ENCODE data around the gene FAM53B.

The FAM53B gene

GRCh38 chr10:124745673-124746072 lies 1.5 kb upstream of the FAM53B start:
- TF ChIP-seq, protein P1, sequence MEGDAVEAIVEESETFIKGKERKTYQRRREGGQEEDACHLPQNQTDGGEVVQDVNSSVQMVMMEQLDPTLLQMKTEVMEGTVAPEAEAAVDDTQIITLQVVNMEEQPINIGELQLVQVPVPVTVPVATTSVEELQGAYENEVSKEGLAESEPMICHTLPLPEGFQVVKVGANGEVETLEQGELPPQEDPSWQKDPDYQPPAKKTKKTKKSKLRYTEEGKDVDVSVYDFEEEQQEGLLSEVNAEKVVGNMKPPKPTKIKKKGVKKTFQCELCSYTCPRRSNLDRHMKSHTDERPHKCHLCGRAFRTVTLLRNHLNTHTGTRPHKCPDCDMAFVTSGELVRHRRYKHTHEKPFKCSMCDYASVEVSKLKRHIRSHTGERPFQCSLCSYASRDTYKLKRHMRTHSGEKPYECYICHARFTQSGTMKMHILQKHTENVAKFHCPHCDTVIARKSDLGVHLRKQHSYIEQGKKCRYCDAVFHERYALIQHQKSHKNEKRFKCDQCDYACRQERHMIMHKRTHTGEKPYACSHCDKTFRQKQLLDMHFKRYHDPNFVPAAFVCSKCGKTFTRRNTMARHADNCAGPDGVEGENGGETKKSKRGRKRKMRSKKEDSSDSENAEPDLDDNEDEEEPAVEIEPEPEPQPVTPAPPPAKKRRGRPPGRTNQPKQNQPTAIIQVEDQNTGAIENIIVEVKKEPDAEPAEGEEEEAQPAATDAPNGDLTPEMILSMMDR (IDR thresholded peaks at IDR 0.05): peak; percentile 39; the same call in 1 of the 2 replicates

- TF ChIP-seq, protein P1 (IDR thresholded peaks at IDR 0.05): no peak
Observed at GRCh38 chr10:124745252-124745651, 1.1 kb upstream of the FAM53B start.

DNA sequence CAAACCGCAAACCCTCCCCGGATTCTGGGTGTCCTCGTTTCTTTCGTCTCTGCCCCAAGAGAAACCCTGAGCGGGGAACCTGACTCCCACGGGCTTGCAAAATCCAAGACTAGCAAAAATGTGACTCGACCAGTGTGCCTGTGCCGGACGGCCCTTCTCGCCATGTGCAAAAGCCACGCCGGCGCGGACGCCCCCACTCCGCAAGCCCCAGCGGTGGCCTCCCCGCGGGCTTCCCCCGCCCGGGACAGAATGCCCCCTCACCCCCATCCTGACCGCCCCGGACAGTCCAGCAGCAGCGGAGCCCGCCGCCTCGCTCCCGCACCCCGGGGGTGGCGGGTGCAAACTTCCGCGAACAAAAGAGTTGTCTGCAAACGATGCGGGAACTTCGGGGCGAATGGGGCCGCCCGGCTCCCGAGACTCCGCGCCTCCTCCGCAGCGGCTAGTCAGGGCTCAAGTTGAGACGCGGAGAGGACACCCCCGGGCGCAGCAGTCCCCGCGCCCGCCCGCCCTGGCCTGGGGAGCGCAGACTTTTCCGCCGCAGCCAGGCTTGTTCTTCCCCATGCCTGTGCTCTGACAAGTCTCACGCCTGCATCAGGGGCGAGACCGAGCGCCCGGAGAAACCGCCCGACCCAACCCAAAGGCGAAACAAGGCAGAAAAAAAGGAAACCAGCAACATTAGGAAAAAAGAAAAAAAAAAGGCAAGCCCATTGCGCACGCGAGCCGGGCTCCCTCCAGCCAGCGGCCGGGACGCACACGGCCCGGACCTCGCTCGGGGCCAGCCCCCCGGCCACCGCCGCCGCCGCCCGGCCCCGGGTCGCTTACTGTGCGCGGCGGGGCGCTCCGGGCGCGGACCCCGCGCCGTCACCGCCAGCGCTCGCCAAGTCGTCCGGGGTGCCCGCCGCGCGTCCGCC lies 732 bp downstream of the FAM53B start:
- TF ChIP-seq, protein P1 (IDR thresholded peaks at IDR 0.05): no peak

DNA sequence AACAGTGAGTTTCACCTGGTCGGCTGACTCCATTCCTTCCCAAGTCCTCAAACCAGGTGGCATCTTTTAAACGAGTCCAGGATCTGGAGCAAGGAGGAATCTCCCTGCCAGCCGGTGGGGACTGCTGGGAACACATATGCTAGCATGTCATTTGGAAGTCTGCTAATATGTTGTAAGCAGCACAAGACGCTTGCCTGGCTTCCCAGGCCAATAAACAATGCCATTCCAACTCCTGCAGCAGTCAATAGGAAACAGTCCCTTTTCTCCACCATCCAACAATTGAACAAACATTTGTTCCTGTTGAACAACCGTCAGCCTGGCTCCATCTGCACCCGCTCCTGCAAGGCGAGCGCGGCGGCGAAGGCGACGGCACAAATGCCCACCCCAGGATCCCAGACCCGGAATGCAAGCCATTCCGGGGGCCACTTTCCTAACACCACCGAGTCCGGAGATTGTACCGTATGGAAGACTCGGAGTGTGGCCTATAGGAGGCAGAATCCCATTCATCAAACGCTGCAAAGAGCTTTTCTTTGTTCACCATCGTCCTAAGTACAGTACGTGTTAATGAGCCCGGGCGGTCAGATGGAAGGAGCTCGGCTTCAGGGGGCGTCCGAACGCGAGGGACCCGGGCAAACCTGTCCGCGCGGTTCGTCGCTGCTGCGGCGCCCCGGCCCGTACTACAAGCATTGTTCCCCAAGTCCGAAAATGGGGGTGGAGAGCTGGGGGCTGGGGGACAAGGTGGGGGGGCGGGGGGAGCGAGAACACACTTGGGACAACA lies 1.6 kb downstream of the FAM53B start:
- TF ChIP-seq, protein P1 (IDR thresholded peaks at IDR 0.05): no peak

GRCh38 chr10:124741922-124742412 lies 2.2 kb downstream of the FAM53B start:
- TF ChIP-seq, protein P1 (IDR thresholded peaks at IDR 0.05): no peak

DNA sequence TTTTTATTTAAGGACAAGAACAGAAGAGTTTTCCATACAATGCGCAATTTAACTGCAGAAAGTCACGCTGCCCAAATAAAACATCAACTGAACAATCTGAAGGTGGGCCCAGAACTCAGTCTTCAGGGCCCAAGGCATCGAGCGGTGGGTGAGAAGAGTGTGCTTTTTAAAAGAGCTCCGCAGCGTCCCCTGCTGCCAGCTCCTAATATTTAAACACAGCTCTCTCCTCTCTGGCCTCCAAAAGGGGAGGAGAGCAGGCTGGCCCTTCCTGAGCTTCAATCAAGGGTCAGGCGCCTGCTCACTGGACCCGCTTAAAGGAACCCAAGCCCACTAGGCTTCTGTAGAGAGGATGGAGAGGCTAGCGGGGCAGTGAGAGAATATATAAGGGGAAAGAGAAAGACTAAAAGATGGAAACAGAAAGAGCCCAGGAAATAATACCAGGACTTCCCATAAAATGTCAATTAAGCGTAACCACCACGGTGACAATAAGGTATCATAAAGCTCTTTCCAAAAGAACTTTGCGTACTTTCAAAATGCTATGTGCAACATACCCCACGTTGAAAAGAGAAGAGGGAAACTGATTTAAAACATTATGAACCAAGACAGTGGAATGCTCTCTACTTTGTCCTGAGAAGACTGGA lies 2.8 kb downstream of the FAM53B start:
- TF ChIP-seq, protein P1 (IDR thresholded peaks at IDR 0.05): peak; percentile 79
